ENCODE data around the gene USP37.
"Not testable (repeated sequence)": the region's sequence is repeated elsewhere in the genome, so short reads cannot be mapped to it uniquely, and the experiment has no call there.

Gene USP37

DNA sequence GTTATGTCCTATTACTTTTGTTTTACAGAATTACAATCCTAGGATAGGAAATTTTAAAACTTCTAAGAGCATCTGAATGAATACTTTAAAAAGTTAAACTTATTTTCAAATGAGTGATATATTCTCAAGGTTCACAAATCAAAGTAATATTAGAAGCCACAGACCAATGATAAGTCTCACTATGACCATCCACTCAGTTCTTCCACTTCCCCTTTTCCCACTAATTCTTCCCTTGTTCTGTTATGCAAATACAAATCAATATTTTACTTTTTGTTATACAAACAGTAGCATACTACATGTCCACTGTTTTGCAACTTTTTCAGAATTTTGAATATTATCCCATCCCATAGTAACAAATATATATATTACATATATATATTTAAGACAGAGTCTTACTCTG is 20.2 kb downstream of the USP37 start:
- DNase-seq (ENCODE audit: low read depth, low spot score) = no peak

DNA sequence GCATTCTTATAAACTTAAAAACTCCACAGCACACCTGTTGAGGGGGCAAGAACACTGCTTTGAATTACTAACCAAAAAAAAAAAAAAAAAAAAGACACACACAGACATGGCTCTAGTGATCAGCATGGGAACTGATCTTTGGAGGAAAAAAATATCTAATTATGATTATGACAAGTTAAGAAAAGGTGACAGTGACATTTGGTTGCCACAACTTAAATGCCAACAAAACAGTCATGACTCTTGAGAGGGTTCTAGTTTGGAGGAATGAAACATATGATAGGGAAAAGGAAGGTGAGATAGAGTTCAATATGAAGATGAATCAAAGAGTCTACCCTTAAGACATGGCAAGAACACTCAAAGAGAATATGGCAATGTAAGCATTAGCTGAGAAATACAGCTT is 20.6 kb downstream of the USP37 start:
- no peak for DNase-seq (ENCODE audit: low read depth, low spot score)

DNA sequence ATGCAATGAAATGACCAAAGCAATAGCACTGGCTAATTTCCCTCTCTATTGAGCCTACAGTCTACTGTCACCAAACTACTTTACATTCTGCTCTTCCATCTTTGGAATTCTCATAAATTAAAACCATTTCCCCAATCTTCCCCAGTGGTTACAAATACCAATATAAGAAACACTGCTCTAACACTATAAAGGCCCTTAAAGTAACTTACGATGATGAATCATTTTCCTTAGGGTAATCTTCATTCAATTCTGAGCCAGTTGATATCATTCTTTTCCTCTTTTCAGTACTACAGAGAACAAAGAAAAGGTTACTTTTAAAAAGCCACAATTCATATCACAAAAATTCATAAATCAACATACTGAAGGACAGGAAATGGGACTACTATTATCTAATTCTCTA is 22.1 kb downstream of the USP37 start:
- no peak for DNase-seq (ENCODE audit: low read depth, low spot score)

DNA sequence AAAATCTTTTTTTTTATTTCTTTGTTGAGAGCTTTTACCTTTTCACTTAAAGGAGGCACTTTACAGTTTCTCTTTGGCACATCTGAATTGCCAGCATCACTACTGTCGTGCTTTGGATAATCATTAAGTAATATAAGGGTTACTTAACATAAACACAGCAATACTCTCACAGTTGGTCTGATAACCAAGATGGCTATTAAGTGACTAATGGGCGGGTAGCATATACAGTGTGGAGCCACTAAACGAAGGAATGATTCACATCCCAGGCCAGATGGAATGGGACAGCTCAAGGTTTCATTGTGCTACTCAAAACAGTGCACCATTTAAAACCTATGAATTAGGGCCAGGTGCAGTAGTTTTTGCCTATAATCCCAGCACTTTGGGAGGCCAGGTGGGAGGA is 28.1 kb downstream of the USP37 start:
- no peak for DNase-seq (ENCODE audit: low read depth, low spot score)

DNA sequence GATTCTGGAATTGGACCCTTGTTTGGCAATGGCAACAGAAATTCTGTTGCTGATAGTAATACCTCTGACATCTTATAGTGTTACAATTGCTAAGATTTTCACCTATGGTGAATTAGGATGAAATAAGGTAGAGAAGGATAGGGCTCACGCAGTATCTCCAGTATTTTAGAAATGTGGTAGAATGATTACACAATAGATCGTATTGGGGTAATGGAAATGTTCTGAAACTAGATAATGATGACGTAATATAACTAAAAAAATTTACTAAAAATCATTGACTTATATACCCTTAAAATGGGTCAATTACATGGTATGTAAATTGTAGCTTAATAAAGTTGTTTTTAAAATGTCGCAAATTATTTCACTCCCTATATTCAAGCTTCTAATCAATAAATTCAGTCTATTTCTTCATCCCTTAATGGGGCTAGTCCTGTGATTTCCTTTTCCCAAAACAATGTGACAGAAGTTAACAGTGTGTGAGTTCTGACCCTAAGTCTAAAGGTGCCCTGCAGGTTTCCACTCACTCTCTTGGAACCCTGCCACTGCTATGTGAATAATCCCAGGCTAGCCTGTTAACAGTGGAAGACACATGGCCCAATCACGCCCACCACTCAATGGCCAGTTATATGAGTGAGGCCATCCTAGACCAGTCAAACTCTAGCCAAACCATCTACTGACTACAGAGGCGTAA is 31.2 kb downstream of the USP37 start:
- DNase-seq (ENCODE audit: low read depth, low spot score) = no peak

DNA sequence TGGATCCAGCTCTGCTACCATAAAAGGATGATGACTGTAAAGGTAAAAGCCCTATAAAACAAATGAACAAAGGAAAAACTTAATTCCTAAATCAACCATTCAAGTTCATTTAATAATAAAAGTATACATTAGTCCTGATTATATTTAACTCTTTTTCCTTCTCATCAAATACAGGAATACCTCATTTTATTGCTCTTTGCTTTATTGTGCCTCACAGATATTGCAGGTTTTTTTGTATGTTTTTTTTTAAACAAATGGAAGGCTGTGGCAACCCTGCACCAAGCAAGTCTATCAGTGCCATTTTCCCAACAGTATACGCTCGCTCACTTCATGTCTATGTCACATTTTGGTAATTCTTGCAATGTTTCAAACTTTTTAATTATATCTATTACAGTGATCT is 38.2 kb downstream of the USP37 start:
- DNase-seq (ENCODE audit: low read depth, low spot score) = no peak

DNA sequence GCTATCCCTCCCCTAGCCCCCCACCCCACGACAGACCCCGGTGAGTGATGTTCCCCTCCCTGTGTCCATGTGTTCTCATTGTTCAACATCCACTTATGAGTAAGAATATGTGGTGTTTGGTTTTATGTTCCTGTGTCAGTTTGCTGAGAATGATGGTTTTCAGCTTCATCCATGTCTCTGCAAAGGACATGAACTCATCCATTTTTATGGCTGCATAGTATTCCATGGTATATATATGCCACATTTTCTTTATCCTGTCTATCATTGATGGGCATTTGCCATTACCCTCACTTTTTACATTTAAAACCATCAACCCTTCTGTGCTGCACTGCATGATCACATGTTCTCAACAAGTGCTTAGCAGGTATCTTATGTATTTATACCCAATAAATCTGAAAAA is 39.7 kb downstream of the USP37 start:
- DNase-seq (ENCODE audit: low read depth, low spot score) = not testable (repeated sequence)

DNA sequence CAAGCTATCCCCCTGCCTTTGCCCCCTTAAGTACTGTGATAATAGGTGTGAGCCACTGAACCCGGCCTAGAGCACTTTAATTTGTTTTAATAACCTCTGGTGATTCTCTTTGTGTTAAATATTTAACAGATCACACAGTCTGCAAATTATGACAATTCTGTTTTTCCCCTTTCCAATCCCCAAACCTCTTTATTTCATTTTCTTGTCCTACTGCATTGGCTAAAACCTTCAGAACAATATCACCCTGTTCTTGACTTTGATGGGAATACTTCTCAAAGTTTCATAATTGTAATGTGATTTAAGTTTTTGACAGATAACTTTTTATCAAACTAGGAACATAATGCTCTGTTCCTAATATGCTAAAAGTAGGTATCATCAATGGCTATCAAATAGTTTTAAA is 44.5 kb downstream of the USP37 start:
- no peak for DNase-seq (ENCODE audit: low read depth, low spot score)

DNA sequence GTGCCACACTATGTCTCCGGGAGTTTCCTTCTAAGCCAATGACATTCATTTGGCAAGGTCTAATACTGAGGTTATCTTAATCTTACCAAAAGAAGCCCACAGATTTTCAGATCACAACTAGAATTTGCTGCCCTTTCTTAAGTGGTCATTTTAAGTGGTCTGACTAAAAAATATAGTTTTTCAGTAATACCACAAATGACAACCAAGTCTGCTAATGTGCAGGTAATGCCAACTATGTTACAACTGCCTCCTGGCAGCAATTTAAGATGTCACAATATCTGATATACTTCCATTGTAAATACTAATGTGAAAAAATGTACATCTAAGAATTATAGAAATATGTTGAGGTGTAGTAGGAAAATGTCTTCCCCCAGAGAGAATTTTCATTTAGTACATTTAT is 49.3 kb downstream of the USP37 start:
- no peak for DNase-seq (ENCODE audit: low read depth, low spot score)

DNA sequence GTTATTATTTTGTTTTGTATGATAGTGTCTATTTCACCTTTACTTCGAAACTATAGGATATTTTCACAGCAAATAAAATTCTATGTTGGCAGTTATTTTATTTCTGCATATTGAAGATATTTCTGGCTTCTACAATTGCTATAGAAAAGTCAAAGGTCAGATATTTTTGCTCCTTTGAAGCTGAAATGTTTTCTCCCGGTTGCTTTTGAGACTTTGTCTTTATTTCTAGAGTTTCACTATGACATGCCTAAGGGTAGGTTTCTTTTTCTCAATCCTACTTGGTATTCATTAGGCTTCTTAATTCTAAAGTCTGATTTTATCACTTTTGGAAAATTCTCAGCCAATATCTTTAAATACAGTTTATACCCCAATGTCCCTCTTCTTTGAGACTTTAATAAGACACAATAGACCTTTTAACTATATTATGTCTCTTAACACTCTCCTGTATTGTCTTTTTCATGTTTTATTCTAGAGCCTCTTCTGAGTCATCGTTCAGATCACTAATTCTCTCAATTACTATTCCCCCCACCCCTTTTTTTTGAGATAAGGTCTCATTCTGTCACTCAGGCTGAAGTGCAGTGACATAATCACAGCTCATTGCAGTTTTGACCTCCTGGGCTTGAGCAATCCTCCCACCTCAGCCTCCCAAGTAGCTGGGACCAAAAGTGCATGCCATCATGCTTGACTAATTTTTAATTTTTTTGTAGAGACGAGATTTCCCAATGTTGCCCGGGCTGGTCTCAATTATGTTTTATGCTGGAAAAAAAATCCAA is 50.5 kb downstream of the USP37 start:
- DNase-seq (ENCODE audit: low read depth, low spot score) = no peak

DNA sequence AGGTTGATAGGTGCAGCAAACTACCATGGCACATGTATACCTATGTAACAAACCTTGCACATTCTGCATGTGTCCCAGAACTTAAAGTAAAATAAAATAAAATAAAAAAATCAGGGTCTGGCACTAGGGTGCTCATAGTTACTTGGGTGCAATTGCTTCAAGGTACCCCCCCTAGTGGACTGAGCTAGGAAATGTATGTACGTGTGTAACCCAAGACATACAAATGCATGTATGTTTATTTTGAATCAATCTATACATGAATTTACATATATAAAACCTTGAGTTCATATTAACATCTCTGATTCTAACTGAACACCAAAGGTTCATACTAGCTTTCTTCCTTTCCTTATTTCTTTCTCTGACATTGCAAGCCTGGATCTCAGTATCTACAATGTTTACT is 51.5 kb downstream of the USP37 start:
- no peak for DNase-seq (ENCODE audit: low read depth, low spot score)

DNA sequence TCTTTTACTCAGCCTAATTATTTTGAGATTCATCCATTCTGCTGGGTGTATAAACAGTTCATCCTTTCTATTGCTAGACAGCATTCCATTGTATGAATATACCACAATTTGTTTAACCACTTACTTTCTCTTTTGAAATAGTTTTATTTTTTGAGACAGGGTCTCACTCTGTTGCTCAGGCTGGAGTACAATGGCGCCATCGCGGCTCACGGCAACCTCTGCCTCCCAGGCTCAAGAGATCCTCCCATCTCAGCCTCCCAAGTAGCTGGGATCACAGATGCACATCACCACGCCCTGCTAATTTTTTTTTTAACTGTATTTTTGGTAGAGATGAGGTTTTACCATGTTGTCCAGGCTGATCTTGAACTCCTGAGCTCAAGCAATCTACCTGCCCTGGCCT is 54.5 kb downstream of the USP37 start:
- no peak for DNase-seq (ENCODE audit: low read depth, low spot score)

DNA sequence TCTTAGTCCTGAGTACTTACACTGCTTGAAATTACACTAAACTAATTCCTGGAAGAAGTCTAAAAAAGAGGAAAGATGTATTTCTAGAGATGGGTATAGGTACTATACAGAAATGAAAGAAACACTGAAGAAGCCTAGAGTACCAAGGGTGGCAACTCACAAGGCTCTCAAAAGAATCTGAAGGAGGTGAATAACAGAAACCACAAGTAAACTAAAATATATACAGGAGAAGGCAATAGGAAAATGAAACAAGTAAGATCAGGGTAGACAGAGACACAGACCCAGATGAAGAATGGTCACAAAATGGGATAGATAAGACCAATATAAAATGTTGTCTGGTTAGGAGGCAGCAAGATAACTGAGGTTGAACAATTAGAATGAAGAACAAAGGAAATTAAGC is 59.9 kb downstream of the USP37 start:
- DNase-seq (ENCODE audit: low read depth, low spot score) = no peak

DNA sequence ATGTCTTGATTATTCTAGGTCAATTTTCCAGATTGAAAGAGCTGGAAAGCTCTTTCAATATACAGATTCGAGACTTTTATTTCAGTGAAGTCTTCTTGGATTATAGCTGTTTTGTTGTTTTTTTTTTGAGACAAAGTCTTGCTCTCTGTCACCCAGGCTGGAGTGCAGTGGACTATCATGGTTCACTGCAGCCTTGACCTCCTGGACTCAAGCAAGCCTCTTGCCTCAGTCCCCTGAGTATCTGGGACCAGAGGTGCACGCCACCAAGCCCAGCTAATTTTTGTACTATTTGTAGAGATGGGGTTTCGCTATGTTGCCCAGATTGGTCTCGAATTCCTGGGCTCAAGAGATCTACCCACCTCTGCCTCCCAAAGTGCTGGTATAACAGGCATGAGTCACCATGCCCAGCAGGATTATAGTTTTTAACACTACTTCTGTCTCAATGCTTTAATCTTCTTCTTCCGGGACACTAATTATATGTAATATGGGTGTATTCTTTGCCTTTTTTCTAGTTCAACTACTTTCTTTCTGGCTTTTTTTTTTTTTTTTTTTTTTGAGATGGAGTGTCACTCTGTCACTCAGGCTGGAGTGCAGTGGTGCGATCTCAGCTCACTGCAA is 62.3 kb downstream of the USP37 start:
- no peak for DNase-seq (ENCODE audit: low read depth, low spot score)

DNA sequence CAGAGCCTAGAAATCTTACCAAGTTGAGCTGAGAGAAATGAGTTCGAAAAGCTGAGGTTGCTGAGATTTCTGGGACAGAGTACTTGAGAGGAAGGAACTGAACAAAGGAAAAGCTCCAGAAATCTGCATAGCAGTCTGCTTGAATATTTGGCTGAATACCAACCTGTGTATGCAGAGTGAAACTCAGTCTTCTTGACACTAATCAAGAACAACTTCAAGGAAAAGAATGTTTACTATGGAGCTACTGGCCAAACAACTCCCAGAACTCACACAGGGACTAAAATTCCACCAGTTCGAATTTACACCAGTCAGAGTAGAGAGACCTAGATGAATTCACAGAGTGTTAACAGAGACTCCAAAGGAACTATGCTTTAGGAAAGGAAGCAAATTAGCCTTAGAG is 66.5 kb downstream of the USP37 start:
- no peak for DNase-seq (ENCODE audit: low read depth, low spot score)

DNA sequence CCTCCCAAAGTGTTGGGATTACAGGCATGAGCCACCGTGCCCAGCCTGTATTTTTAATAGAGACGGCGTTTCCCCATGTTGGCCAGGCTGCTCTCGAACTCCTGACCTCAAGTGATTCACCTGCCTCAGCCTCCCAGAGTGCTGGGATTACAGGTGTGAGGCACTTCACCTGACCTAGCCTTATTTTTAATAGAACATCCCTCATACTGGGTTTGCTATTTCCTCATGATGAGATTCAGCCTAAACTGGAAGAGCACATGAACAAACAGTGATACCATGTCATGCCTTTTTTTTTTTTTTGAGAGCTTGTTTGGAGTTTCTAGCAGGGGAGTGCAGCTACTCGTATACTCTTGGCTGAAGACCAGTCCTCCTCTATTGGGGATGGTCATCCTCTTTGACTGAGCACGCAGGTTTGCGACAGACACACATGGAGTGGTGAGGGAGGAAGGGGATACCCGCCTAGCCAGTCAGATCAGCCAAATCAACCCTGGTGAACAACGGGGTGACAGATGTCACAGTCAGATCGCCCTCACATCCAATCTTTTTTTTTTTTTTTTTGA is 67.6 kb downstream of the USP37 start:
- DNase-seq (ENCODE audit: low read depth, low spot score) = no peak

DNA sequence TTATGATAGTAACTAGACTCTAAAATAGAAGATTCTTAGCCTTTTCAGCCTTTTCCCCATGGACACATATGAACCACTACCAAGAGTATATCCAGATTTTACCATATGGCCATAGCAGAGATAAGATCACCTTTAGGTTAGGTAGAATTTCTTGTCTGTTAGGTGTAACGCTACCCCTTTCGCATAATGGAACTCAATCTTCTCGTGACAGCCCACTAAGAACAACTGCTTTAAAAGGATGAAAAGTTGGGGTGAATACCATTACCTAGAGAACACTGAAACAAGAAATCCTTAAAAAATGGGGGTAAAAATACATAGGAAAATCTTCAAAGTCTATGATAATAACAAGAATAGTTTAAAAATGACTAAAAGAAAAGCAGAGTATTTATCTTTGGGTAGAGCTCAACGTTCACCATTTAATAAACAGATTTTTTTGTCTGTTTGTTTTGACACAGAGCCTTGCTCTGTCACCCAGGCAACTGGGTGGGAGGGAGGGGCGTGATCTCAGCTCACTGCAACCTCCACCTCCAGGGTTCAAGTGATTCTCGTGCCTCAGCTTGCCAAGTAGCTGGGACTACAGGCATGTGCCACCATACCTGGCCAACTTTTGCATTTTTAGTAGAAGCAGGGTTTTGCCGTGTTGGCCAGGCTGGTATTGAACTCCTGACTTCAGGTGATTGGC is 82.0 kb downstream of the USP37 start:
- DNase-seq (ENCODE audit: low read depth, low spot score) = no peak

DNA sequence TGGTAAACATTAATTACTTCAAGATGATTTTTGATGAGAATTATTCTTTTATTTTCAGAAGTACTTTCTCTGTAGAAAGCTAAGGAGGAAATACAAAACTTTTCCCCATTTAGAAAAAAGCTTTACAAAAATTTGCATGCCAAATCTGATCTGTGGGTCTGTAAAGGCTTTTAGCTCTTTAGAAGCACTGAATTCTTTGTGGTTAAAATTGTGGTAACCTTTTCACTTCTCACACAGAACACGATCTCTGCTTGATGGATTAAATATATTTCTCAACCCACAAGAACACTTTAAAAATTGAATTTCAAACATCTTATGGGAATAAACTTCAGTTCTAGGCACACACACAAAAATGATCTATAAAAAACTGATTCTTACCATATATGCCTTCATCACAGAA is 85.5 kb downstream of the USP37 start:
- DNase-seq (ENCODE audit: low read depth, low spot score) = no peak

DNA sequence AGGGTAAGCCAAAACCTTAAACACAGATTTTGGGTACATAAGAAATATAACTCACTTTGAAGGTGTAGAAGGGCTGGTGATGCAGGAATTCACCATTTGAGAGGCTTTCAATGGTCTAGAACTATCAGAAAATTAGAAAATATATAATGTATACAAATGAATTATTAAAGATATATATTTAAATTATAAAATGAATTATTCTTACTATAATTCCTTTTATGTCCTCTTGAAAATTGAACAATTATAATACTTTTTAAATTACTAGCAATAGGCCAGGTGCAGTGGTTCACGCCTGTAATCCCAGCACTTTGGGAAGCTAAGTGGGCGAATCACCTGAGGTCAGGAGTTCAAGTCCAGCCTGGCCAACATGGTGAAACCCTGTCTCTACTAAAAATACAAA is 88.6 kb downstream of the USP37 start:
- DNase-seq (ENCODE audit: low read depth, low spot score) = no peak

DNA sequence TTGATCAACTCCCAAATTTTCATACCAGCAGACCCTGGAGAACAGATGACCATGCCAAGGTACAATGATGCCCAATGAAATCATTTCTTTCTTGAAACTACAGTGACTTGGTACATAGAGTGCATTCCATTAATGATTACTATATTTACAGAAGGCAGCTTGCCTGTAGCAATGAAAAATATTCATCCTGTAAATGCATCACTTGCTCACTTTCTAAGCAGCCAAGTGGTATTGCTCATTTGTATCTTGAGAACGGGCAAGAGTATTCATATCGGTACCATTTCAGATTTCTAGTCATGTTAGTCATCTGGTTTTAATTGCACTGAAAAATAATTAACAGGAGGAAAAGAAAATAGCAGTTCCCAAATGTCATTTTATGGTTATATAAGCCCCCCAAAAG is 89.6 kb downstream of the USP37 start:
- no peak for DNase-seq (ENCODE audit: low read depth, low spot score)

DNA sequence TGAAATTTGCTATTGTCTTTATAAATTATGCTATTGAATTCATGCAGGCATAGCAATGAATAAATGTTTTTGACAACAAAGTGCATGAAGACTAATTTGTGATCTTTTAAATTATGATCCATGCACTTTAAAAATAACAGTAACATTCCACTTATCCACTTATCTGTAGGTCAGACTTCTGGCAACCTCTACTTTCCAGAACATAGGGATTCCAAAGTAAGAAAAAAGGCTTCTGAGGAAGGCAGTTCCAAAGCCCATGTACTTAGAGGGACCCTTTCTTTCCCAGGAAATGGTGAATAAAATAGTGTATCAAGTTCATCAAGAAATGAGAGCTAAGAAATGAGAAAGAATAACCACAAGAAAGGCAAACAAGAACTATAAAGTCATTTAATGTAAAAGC is 90.9 kb downstream of the USP37 start:
- DNase-seq (ENCODE audit: low read depth, low spot score) = no peak

DNA sequence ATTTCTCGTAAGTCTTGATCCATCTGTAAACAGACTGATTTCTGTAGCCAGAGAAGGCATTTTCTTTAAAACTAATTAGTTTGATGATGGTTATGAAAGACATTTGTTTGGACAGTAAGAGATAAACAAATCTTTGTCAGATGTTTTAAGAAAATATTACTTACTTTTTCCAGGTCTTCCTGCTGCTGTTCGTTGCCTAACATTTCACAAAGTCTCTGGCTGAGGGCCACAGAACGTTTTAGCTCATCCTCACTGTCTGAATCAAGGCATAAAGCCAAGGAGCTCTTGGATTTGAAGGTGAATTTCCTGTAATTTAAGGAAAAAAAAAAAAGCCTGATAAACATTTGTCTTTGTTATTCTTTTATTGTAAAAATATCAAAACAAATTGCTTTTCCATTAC is 91.5 kb downstream of the USP37 start:
- no peak for DNase-seq (ENCODE audit: low read depth, low spot score)
